ENCODE results near the gene AFF4.

- TF ChIP-seq CTCF (conservative IDR thresholded peaks at IDR 0.05; ENCODE audit: low read depth, low read length), result no peak
- no peak for TF ChIP-seq RCOR1 (IDR thresholded peaks at IDR 0.05; ENCODE audit: insufficient replicate concordance, low read length)
- no peak for TF ChIP-seq RAD21 (IDR thresholded peaks at IDR 0.05; ENCODE audit: low read length)
- no peak for TF ChIP-seq BHLHE40 (IDR thresholded peaks at IDR 0.05; ENCODE audit: low read depth, low read length)
These were observed 35.1 kb upstream of the AFF4 start for GRCh38 chr5:132998556-132998955.
